HL-60 (cell line): ENCODE measurements around the gene EYS.

Experiments used
- DNase-seq, 2 experiments: peaks; one replicate each; pipeline ENCODE4 v3.0.0-alpha.2; 2010 to 2020; ENCODE audit warnings: low read depth in 1 of 2, low spot score in 1 of 2
- H3K27ac ChIP-seq: fragments of 250-450 bp; sonication (Bioruptor Pico); replicated peaks from 2 replicates; pipeline ENCODE4 v1.5.1; 2020; ENCODE audit warnings: mild to moderate bottlenecking, moderate library complexity
- H3K27me3 ChIP-seq: fragments of 250-450 bp; sonication (Bioruptor Pico); 2 replicates; pipeline ENCODE4 v1.5.1; 2021; ENCODE audit warnings: mild to moderate bottlenecking, moderate library complexity; ENCODE audit not compliant: insufficient read depth, poor library complexity, severe bottlenecking
- H3K4me3 ChIP-seq: replicated peaks from 2 replicates; pipeline ENCODE4 v1.5.1; 2011; ENCODE audit warnings: mild to moderate bottlenecking, control low read depth, low read length; ENCODE audit not compliant: insufficient read depth
- CTCF ChIP-seq: IDR thresholded peaks from one replicate; pipeline ENCODE4 v1.5.1; 2011; ENCODE audit warnings: low read length, control low read depth, inconsistent platforms; ENCODE audit not compliant: insufficient read depth
- GABPA ChIP-seq: IDR thresholded peaks from 2 replicates; pipeline ENCODE4 v1.6.1; 2012; ENCODE audit warnings: low read depth
- POLR2AphosphoS5 ChIP-seq: IDR thresholded peaks from 2 replicates; pipeline ENCODE4 v1.6.1; 2012; ENCODE audit warnings: low read depth
- REST ChIP-seq: IDR thresholded peaks from 2 replicates; pipeline ENCODE4 v1.6.1; 2012; ENCODE audit warnings: low read depth; ENCODE audit not compliant: insufficient replicate concordance
- SPI1 ChIP-seq: IDR thresholded peaks from 2 replicates; pipeline ENCODE4 v1.6.1; 2012; ENCODE audit warnings: low read depth, mild to moderate bottlenecking, borderline replicate concordance

The EYS gene

GRCh38 chr6:64103480-64103879 lies 1603.5 kb downstream of the EYS start:
- Histone ChIP-seq H3K27ac (no peak overlapping the region), H3K27me3 (no peaks in the 10 kb centered on the region), H3K4me3 (no peak overlapping the region)
- TF ChIP-seq GABPA, result no peak
- TF ChIP-seq POLR2AphosphoS5, result no peak
- no peak for TF ChIP-seq REST
- no peak for TF ChIP-seq SPI1
- no peak for TF ChIP-seq CTCF
- DNase-seq, result no peak

GRCh38 chr6:64100702-64101303 lies 1606.2 kb downstream of the EYS start:
- TF ChIP-seq SPI1 (no peak), GABPA (no peak), POLR2AphosphoS5 (no peak), CTCF (no peak), REST (no peak)
- H3K4me3 ChIP-seq, result no peak overlapping the region
- no peaks in the 10 kb centered on the region for H3K27me3 ChIP-seq
- no peak overlapping the region for H3K27ac ChIP-seq
- no peak for DNase-seq

GRCh38 chr6:64090352-64090751 lies 1616.7 kb downstream of the EYS start:
- no peaks in the 10 kb centered on the region for H3K27me3 ChIP-seq
- H3K27ac ChIP-seq, result no peak overlapping the region
- no peak for DNase-seq
- TF ChIP-seq REST (no peak), CTCF (no peak), SPI1 (no peak), GABPA (no peak), POLR2AphosphoS5 (no peak)
- no peak overlapping the region for H3K4me3 ChIP-seq
